ENCODE data around the gene NDUFC1. TPM values are rescaled to one million over a fixed set of nuclear protein-coding genes. Genes with fewer than 3 reads are reported as not detected.

Gene NDUFC1
- total RNA-seq, 1 donor from 2014 or later = 44.0 TPM

DNA sequence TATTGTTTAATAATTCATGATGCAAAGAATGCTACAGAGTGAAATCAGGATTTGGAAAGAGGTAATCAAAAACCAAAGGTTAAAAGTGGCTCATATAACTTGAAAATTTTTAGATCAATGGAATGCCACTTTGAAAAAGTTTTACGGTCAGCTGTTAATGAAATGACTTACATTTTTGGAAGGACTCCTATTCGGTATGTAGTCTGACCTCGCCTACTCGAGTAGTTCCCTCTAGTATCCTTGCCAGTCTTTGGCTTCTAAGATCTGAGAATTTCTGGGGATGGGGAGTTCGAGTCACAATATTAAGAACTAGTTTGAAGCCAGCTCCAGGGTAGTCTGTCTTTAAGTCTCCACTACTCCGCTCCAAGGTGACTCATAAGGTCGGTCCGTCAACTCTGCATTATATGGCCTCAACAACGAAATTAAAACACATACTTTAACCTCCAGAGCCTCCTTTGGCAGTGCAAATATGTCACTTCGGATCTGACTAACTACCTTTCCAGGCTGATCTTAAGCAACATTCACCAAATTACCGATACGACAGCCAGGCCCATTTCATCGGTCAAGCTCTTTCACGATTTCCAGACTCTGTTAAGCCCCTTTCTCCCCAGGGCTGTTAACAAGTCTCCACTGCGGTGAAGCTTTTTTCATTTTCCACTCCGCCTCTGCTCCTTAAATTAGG lies 1.7 kb downstream of the NDUFC1 start:
- intact Hi-C loops (cut with micrococcal nuclease) = loop anchor here (1.0 to 10.0 kb wide), 11 partner anchors 12 to 1224 kb away; partner anchors contain the start of genes ELF2, ELMOD2, MAML3 and NOCT

DNA sequence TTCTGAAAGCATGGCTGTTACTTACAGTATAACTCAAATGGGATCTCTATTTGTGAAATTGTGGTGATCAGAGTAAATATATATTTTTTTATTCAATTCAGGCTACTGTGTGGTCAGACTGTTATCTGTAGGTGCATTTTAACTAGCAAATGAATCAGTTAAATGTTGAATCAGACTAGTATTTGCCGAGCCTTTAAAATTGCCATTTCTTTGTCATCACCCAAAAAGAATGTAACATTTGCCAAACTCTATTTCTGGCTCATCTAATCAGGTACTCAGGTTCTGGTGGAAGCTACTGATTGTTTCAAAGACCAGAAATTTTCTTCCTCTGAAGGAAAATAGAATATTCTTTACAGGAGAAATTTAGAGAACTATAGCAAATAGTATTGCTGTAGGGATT lies 2.7 kb downstream of the NDUFC1 start:
- intact Hi-C loops (cut with micrococcal nuclease) = no loop called here

DNA sequence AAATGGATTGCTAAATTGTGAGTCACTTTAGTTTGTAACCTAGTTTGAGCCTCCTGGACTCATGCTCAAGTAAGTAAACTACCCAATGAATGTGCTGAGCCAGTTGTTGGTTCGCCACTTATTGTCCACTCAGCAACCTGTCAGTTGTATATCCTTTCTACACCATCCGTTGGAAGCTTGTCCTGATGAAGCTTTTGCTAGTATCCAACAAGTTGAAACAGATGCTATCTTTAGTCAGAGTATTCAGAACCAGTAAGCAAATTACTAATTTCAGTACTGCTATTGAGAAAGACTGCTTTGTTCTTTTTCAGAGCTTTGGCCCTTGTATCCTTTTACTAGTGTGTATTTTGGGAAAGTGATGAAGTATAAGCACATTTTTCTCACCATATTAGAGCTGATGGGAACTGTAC lies 5.3 kb downstream of the NDUFC1 start:
- intact Hi-C loops (cut with micrococcal nuclease) = no loop called here

DNA sequence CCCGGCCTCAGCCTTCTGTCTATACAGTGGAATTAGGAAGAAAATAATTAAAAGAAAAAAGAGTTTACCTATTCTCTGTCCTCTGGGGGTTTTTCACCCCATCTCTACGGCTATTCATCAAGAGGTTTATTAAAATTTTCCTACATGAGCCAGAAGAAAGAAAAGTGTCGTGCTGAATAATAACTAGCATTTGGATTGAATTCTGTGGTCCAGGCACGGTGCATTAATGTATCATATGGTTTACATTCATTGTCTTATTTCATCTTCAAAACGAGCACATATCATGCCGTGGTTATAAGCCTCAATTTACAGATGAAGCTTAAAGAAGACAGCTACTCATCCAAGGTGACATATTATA lies 6.4 kb downstream of the NDUFC1 start:
- intact Hi-C loops (cut with micrococcal nuclease) = loop anchor here (1.0 kb wide), 4 partner anchors 67 to 266 kb away; no protein-coding TSS in a partner anchor

DNA sequence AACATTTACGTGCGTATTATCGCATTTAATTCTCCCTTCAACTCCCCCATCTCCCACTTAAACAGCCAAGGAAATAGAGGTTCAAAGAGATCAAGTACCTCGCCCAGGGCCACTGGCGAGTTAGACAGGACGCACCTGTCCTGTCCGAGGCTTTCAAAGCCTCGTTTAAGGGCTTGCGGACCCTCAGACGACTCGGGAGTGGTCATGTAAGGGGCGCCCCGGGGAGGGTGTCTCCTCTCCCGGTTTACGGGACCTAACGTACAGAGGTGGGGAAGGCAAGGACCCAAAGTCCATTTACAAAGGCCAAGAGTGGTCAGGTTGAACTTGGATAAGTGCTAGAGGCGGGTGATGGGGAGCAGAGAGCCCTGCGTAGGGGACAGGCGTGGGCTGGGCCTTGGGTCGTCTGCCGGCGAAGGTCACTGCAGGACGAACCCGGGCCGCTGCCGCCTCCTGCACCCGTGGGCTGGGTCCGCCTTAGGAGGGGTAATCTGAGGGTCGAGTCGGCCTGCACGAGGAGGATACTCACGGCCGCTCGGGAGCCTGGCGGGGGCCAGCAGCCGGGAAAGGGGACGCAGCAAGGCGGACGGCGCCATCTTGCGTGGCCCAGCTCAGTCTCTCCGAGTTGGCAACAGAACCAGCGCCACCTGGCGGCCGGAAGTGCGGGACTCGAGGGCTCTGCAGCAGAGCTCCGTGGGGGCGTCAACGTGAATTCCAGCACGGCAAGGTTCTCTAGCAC lies 6.9 kb downstream of the NDUFC1 start:
- intact Hi-C loops (cut with micrococcal nuclease) = loop anchor here (1.0 kb wide), 4 partner anchors 66 to 265 kb away; no protein-coding TSS in a partner anchor

DNA sequence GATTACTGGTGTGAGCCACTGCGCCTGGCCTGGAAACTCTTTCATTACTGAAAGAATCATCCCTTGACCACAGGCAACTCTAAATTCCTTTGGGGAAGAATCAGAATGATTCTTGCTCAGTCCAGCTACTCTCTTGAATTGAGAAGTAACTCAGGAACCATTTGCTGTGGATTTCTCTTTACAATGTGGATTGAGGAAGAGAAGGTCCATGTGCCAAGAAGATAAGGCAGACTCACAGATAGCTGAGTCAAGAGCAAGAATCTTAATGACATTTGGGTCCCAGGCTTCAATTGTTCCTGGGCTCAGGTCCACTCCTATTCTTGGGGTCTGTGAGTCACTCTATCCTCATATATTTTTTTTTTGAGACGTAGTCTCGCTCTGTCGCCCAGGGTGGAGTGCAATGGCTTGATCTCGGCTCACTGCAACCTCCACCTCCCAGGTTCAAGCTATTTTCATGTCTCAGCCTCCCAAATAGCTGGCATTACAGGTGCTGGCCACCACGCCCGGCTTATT lies 16.0 kb downstream of the NDUFC1 start:
- intact Hi-C loops (cut with micrococcal nuclease) = no loop called here

DNA sequence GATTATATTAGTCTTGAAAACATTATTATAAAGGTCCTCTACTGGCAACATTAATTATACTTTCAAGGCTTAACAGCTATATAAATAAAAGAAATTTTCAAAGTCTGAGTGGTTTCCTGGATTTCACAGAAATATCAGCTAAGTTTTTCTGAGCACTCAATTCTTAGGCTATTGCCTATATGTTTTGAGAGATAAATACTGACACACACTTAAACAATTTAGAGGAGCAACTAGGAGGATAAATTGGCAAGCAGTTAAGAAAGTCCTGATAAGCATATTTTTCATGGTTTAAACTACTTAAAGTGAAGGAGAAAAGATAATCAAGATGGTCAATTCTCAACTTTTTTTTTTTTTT lies 19.6 kb downstream of the NDUFC1 start:
- intact Hi-C loops (cut with micrococcal nuclease) = no loop called here

DNA sequence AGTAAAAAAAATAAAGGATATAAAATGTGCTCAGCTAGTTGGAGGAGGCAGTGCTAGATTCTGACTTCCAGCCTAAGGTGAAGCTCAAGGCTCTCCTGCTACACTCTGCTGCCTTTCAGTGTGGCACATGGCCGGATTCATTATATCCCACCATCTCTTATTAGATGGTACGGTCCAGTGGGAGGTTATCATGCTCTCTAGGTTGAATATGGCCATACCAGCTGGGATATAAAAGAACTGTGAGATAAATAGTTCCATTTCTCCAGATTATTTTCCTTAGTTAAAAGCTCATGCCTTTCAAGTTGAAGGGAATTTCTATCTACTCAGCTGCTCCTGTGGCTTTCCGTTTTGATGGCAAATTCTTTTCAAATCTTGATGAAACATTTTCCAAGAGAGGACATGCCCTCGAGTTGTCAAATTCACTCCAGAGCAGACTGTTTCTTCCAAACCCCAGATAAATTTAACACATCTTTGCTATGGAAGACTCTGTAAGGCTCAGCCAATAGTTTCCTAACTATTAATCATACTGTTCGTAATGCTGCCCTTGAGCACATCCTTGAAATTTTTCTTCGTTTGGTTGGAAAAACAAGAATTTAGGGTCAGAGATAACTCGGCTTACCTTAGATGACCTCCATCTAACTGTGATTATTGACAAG lies 20.1 kb downstream of the NDUFC1 start:
- intact Hi-C loops (cut with micrococcal nuclease) = no loop called here

DNA sequence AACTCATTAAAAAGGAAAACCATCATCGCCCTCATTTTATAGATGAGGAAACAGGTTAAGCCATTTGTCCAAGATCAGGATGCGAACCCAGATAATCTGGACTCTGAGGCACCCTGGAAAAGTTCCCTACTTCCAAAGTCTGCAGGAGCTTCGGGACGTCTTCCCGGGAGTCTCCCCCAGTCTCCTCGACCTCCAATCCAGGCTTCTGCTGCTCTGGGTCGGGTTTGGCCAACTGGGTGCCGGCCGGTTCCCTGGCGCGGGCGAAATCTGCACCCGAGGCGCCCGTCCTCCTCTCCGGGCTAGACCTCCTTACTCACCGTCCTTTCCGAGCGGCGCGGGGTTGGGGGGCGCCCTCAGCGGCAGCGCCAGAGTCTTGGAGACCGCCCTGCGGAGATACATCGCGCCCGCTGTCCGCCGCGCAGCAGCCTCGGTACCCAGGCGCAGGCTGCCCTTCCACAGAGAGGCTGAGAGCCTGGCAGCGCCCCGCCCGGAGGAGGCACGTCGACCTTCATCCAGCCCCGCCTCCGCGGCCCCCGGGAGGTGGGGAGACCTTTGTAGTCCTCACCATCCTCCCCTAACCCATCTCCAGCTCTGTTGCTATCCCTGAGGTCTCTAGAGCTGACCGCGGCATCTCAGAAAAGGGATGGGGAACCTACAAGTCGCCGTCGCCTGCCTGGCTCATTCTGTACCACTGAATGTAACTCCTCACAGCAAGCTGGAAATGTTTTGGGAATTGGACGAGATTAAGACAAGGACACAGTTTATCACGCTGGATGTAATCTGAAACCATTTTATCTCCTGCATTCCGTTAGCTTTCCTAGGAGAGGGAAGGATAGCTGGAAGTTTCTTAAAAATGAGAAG lies 22.3 kb downstream of the NDUFC1 start, which contains the start of gene MGARP:
MGARP (minus strand) TSS at position 466 of the 861 bp plus-strand sequence; CDS start at position 399, 67 bp downstream.
- intact Hi-C loops (cut with micrococcal nuclease) = no loop called here

DNA sequence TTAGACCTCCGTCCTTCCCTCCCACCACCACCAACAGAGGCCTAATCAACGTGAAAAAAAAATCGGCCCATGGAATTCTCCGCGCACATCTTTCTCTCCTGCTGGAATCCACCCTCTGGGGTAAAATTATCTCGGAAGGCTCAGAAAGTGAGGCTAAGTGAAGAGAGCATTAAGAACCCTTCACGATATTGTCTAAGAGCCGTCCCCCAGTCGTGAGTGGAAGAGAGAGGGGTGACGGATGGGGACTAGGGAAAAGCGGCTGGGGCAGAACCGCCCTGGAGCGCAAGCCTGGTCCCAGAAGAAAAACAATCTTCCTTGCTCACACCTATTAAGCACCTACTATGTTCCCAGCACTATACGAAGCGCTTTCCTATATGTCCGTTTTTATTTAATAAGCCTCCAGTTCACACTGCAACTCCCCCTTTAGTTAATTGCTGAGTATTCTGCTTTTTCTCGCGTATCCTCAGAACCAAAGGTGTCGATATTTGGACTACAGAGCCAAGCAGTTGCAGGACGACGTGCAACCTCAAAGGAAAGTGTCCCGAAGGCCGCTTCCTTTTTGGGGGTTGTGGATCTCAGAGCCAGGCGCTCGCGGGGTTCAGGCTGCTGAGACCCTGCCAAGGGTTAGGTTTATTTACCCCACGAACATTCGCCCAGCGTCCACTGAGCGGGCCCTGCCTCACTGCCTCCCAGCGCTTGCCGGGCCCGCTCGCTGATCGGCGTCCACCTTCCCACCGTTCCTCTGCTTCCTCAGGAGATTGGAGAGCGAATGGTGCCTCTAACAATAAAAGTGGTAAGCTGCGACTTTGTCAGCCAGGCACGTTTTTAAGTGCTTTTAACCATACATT lies 23.1 kb downstream of the NDUFC1 start:
- intact Hi-C loops (cut with micrococcal nuclease) = no loop called here

DNA sequence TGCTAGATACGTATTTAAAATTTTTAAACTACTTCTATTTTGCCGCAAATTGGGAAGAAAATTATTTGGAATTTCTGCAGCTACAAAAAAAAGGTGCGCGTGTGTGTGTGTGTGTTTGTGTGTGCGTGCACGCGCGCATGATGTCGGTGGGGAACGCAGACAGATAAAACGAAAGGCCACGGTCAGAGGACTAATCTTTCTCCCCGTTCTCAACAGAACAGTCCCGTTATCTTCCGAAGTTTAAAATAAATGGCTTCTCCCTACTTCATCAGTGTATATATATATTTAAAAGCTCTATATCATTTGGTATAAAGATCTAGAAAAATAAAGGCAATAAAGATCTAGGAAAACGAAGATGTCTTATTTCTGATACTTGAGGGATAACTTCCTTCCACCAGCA lies 23.8 kb downstream of the NDUFC1 start:
- intact Hi-C loops (cut with micrococcal nuclease) = no loop called here

DNA sequence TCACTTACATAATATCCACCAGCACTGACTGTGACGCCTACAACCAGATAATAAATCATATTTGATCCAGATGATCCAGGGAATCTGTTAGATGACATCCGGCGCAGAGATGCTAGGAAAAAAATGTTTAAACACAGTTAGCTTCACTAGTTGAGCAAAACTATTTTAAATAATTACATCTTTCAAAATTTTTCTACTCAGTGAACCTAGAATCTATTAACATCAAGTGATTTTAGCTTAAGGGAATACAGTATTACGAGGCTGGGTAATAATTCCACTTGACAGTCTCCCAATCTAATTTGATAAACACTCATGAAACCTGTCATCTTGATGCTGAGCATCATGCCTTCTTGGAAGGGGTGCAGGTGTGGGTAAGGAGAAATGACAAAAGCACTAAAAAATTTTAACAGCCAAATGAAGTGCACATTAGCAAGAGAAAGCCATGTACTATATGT lies 27.0 kb downstream of the NDUFC1 start:
- intact Hi-C loops (cut with micrococcal nuclease) = no loop called here

DNA sequence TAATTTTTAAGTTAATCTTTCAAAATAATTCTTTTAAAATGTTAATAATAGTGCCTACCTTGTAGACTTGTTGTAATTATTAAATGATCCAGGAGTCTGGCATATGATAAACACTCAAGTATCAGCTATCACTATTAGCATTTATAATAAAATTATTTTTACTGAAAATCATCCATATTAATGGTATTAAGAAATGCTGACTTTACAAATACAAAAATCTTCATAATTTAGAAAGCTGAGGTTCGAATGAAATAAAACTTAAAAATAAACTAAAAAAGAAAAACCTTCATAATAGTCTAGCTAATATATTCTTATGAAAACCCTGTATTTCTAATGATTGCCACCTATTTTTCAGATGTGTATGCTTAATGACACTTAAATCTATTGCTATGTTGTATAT lies 27.5 kb downstream of the NDUFC1 start:
- intact Hi-C loops (cut with micrococcal nuclease) = no loop called here

DNA sequence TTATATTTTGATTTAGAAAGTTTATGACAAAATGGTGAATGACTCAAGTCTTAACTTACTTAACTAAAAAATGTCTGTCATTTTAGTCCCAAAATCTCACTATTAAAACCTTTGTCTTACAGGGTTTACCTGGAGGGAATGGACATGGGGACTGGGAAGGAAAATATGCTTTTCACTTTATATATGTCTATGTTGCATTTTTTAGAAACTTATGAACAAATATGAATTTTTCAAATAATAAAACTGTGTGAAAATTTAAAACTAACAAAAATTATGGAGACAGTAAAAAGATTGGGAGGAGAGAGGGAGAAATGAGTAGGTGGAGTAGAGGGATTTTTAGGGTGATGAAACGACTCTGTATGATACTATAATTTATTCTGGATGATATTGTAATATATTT lies 28.4 kb downstream of the NDUFC1 start:
- intact Hi-C loops (cut with micrococcal nuclease) = no loop called here

DNA sequence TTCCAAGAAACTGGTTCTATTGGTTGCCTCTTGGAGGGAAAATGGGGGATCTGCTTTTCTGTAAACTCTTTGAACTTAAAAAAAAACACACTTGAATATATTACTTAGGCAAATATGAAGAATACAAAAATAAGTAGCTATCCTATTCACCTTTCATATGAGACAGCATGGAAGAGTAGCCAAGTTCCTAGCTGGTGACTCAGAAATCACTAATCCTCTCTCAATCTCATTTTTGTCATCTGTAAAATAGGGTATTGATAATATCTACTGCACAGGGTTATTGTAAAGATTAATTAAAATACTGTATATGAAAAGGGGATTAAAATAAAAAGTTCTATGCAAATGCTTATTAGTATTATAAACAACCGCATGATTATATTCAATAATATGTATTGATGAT lies 35.0 kb downstream of the NDUFC1 start:
- intact Hi-C loops (cut with micrococcal nuclease) = no loop called here

DNA sequence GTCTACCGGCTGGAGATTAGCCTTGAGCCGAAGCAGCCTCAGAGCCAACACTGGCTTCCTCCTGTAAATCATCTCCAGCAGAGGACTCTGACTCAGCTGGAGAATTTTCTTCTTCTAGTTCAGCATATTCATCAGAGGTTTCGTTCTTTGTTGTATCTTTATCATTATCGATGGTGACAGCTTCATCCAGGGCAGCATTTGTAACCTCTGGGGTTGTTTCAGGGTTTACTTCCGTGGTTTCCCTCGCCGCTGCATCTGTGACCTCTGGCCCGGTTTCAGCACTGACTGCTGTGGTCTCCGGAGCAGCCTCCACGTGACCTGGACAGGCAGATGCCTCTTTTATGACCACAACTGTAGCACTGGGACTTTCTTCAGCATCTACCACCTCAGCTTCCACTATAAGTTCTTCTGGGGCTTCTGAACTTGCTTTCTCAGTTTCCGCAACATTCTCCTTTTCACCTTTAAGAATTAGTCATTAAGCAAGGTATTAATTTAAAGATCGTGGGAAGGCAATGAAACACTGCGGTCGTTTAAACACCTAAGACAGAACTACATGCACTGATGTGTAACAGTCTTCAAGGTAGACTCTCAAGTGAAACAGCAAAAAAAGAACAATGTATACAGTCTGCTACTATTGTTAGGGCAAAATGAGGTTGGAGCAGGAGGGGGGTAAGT lies 35.6 kb downstream of the NDUFC1 start:
- intact Hi-C loops (cut with micrococcal nuclease) = loop anchor here (1.0 kb wide), 2 partner anchors 35 to 88 kb away; partner anchors contain the start of gene NAA15

DNA sequence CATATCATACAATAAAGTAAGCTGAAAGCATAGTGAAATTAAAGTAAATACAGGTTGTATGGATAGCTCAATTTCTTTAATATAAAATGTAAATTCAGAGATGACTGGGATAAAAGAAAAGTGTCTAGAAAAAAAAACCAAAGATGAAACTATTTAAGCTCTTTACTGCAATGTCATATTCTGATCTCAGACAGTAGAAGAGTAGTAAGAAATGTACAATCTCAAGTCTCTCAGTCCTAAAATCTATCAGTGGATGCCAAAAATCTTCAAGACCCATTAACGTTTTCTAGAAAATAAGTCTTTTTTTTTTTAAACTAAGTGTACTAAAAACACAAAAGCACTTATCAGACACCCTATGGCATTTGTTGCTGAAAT lies 36.1 kb downstream of the NDUFC1 start:
- intact Hi-C loops (cut with micrococcal nuclease) = loop anchor here (1.0 kb wide), 2 partner anchors 35 to 88 kb away; partner anchors contain the start of gene NAA15

DNA sequence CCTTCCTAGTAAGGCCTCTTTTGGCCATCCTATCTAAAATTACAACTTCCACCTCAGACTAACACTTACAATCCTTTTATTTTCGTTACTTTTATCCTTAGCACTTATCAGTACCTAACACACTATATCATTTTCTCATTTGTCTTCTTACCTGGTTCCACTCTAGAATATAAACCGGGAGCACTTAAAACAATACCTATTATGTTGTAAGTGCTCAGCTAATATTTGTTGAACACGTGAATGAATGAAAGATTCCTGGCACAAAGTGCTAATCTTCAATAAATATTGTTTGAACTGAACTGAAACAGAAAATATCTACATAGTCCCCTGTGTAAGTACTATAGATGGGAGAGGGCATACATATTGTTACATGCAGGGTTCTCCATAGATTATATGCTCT lies 36.6 kb downstream of the NDUFC1 start:
- intact Hi-C loops (cut with micrococcal nuclease) = loop anchor here (1.0 kb wide), 2 partner anchors 36 to 87 kb away; partner anchors contain the start of gene NAA15

DNA sequence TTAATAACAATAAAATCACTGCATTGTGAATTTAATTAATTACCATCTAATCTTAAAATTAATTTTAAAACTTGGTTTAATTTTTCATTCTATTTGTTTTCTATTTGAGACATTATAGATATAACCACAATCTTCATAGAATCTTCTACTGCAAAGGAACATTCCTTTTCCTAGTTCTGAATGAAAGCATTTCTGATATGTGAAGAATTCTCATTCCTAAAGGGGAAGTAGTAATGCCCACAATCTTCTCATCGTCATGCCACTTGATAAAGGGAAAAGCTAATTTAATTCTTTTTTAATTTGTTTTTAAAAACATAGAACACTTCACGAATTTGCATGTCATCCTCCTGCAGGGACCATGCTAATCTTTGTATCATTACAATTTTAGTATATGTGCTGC lies 45.9 kb downstream of the NDUFC1 start:
- intact Hi-C loops (cut with micrococcal nuclease) = no loop called here
